Natural killer cell (primary cell): ENCODE results near the gene ANP32E. TPM values are rescaled to one million over a fixed set of nuclear protein-coding genes. Genes with fewer than 3 reads are reported as not detected.
A peak's percentile ranks its signal among the peaks of the same experiment; 100 is the strongest.

Source experiments
- ATAC-seq, 3 donors: fragments of 150-1000 bp in 2 of 3; fragments of 200-7000 bp in 1 of 3; cut with Tn5 transposase; 1 replicate in 1 of 3; 2 replicates in 2 of 3; pipeline ENCODE4 v1.10.0; 2021; ENCODE audit warnings: mild to moderate bottlenecking in 2 of 3, moderate library complexity in 2 of 3
- DNase-seq, 2 donors: peaks; one replicate each; pipeline versions ENCODE4 v3.0.0 to v3.0.0-alpha.2; 2013 to 2021; ENCODE audit warnings: mixed read lengths in 1 of 2
- H3K27ac ChIP-seq: one replicate; pipeline ENCODE4 v1.5.1; 2013; ENCODE audit warnings: mild to moderate bottlenecking, low read length
- H3K27me3 ChIP-seq: one replicate; pipeline ENCODE4 v1.6.1; 2013; ENCODE audit warnings: low read length; ENCODE audit not compliant: control insufficient read depth, insufficient read depth
- H3K36me3 ChIP-seq: one replicate; pipeline ENCODE4 v1.6.1; 2013; ENCODE audit warnings: low read length; ENCODE audit not compliant: control insufficient read depth, insufficient read depth
- H3K4me1 ChIP-seq: one replicate; pipeline ENCODE4 v1.6.1; 2013; ENCODE audit warnings: low read length; ENCODE audit not compliant: control insufficient read depth, insufficient read depth
- H3K4me3 ChIP-seq: one replicate; pipeline ENCODE4 v1.5.1; 2013; ENCODE audit warnings: low read length
- H3K9me3 ChIP-seq: one replicate; pipeline ENCODE4 v1.6.1; 2013; ENCODE audit warnings: low read length; ENCODE audit not compliant: control insufficient read depth, insufficient read depth
- H3K27ac Mint-ChIP-seq, 2 donors: one replicate each; pipeline ENCODE4 v1.8.0; 2022; ENCODE audit warnings: mild to moderate bottlenecking in 2 of 2, mixed read lengths in 2 of 2, moderate library complexity in 1 of 2
- H3K27me3 Mint-ChIP-seq, 2 donors: one replicate each; pipeline ENCODE4 v1.8.0; 2022; ENCODE audit warnings: low read depth in 2 of 2, mixed read lengths in 2 of 2
- H3K36me3 Mint-ChIP-seq: one replicate; pipeline ENCODE4 v1.8.0; 2022; ENCODE audit warnings: mixed read lengths
- H3K4me1 Mint-ChIP-seq, 2 donors: one replicate each; pipeline ENCODE4 v1.8.0; 2022; ENCODE audit warnings: mixed read lengths in 2 of 2
- H3K4me3 Mint-ChIP-seq: one replicate; pipeline ENCODE4 v1.8.0; 2022; ENCODE audit warnings: mild to moderate bottlenecking, moderate library complexity, mixed read lengths
- H3K9me3 Mint-ChIP-seq, 2 donors: one replicate each; pipeline ENCODE4 v1.8.0; 2022; ENCODE audit warnings: mixed read lengths in 2 of 2
- CTCF ChIP-seq: fragments of 200-600 bp; IDR thresholded peaks from one replicate; pipeline ENCODE4 v1.8.0; 2022; ENCODE audit warnings: antibody characterized with exemption
- WGBS: methylation state at CpG from one replicate; pipeline ENCODE4 v1.1.7; 2013; ENCODE audit warnings: missing lambda C conversion rate; ENCODE audit not compliant: insufficient coverage; 5-methylcytosine and 5-hydroxymethylcytosine counted together
- intact Hi-C: fragments of 100-400 bp; cut with micrococcal nuclease; formaldehyde crosslinking; loops from one replicate; pipeline ENCODE4 v1.14.2; 2022
- total RNA-seq, 4 donors: library from RNA; stranded (reverse); fragments of 120-200 nt in 1 of 4; gene quantifications; one replicate each; pipeline versions ENCODE4 v1.2.3 to v1.2.4, GENCODE V29; 2013 to 2022

Gene ANP32E
- total RNA-seq, 3 donors from 2014 or later (not counting 1 experiment from before 2014, with no cell fraction given), result 50.7 to 56.9 (median 55.2) TPM

GRCh38 chr1:150268705-150269403 lies 32.9 kb upstream of the ANP32E start, which contains the start of gene APH1A:
TSS of gene APH1A (minus strand) at chr1:150269016. CDS start at chr1:150268810, 206 bp downstream.
- H3K4me1 Mint-ChIP-seq, result peaks cover 21 to 31% of the 10 kb centered on the region in 2 donors
- peak within 1 kb of the TSS; percentile 98 for H3K4me3 Mint-ChIP-seq
- Histone ChIP-seq H3K27me3 (no peaks in the 10 kb centered on the region), H3K27ac (peak within 1 kb of the TSS; percentile 89), H3K9me3 (no peaks in the 10 kb centered on the region), H3K4me1 (peaks cover 26% of the 10 kb centered on the region), H3K36me3 (peaks cover 28% of the 10 kb centered on the region), H3K4me3 (peak within 1 kb of the TSS; percentile 86)
- peaks cover 9 to 17% of the 10 kb centered on the region in 2 donors for H3K27me3 Mint-ChIP-seq
- H3K36me3 Mint-ChIP-seq, result no peaks in the 10 kb centered on the region
- ATAC-seq (peak; percentile 94 to 95 (median 94)), DNase-seq (peak; percentile 83 to 95)
- no peak for TF ChIP-seq CTCF
- H3K9me3 Mint-ChIP-seq, result no peaks in the 10 kb centered on the region
- WGBS, result under 1% methylated on average over 49 of the region's 49 CpGs
- peak within 1 kb of the TSS; percentile 93 to 94 for H3K27ac Mint-ChIP-seq
- intact Hi-C loops, result loop anchor here (2.0 kb wide), 2 partner anchors 32 to 52 kb away; partner anchors contain the start of genes ANP32E and PRPF3

- H3K4me1 ChIP-seq, result peaks cover 26% of the 10 kb centered on the region
- H3K27me3 ChIP-seq, result no peaks in the 10 kb centered on the region
- peaks cover 28% of the 10 kb centered on the region for H3K36me3 ChIP-seq
- peak overlapping the region; percentile 93 to 94 for H3K27ac Mint-ChIP-seq
- H3K4me3 Mint-ChIP-seq, result peak overlapping the region; percentile 98
- peak overlapping the region; percentile 86 for H3K4me3 ChIP-seq
- peak; percentile 55 to 78 (median 57) for ATAC-seq
- peak overlapping the region; percentile 89 for H3K27ac ChIP-seq
- intact Hi-C loops, result loop anchor here (2.0 kb wide), 2 partner anchors 32 to 52 kb away; partner anchors contain the start of genes ANP32E and PRPF3
- no peak for TF ChIP-seq CTCF
- DNase-seq, result peak; percentile 42 to 71
- no peaks in the 10 kb centered on the region for H3K36me3 Mint-ChIP-seq
- H3K4me1 Mint-ChIP-seq, result peaks cover 21 to 31% of the 10 kb centered on the region in 2 donors
- no peaks in the 10 kb centered on the region for H3K9me3 Mint-ChIP-seq
- no peaks in the 10 kb centered on the region for H3K9me3 ChIP-seq
- WGBS, result under 1% methylated on average over 17 of the region's 21 CpGs
- H3K27me3 Mint-ChIP-seq, result peaks cover 7 to 17% of the 10 kb centered on the region in 2 donors
These were observed 32.4 kb upstream of the ANP32E start for GRCh38 chr1:150268340-150268704.

- TF ChIP-seq CTCF, result no peak
- no peaks in the 10 kb centered on the region for H3K27me3 ChIP-seq
- peaks cover 21 to 31% of the 10 kb centered on the region in 2 donors for H3K4me1 Mint-ChIP-seq
- H3K27me3 Mint-ChIP-seq, result peaks cover 6 to 13% of the 10 kb centered on the region in 2 donors
- peak overlapping the region; percentile 98 for H3K4me3 Mint-ChIP-seq
- intact Hi-C loops, result loop anchor here (2.0 kb wide), 2 partner anchors 31 to 53 kb away; partner anchors contain the start of genes ANP32E and PRPF3
- no peak for DNase-seq
- peaks cover 28% of the 10 kb centered on the region for H3K36me3 ChIP-seq
- 48% methylated on average over 6 of the region's 6 CpGs for WGBS
- peak overlapping the region; percentile 89 for H3K27ac ChIP-seq
- H3K4me3 ChIP-seq, result peak overlapping the region; percentile 86
- no peaks in the 10 kb centered on the region for H3K9me3 ChIP-seq
- ATAC-seq, result no peak
- peaks cover 26% of the 10 kb centered on the region for H3K4me1 ChIP-seq
- peak overlapping the region; percentile 93 to 94 for H3K27ac Mint-ChIP-seq
- no peaks in the 10 kb centered on the region for H3K9me3 Mint-ChIP-seq
- H3K36me3 Mint-ChIP-seq, result no peaks in the 10 kb centered on the region
These were observed 32.0 kb upstream of the ANP32E start for GRCh38 chr1:150267896-150268295.
